HepG2 (cell line): ENCODE results near the gene BRMS1. TPM values are rescaled to one million over a fixed set of nuclear protein-coding genes. Genes with fewer than 3 reads are reported as not detected.

Experiments used
- ATAC-seq: fragments of 200-7000 bp; cut with Tn5 transposase; 3 replicates; pipeline ENCODE4 v1.9.1; 2020; ENCODE audit warnings: mild to moderate bottlenecking, moderate library complexity
- BruUV-seq: library from RNA; stranded (reverse); fragments of 400-500 nt; replicated peaks from 2 replicates; lab custom pipeline; 2021; lab: Mats Ljungman, UMichigan
- CTCF ChIA-PET: fragments of 300-600 bp; formaldehyde crosslinking; extraction: SDS; loops from one replicate; lab custom pipeline; 2021; ENCODE audit warnings: low total read pairs, inconsistent platforms, low intra/inter-chr PET ratio; lab: Yijun Ruan, JAX
- POLR2A ChIA-PET: fragments of 350-600 bp; sonication (Branson Sonifier 250); formaldehyde crosslinking; loops from one replicate; lab custom pipeline; 2020; ENCODE audit warnings: antibody characterized with exemption, inconsistent platforms; lab: Yijun Ruan, JAX
- DNase-seq: peaks from one replicate; pipeline ENCODE4 v3.0.0-alpha.2; 2015; ENCODE audit warnings: low spot score
- FAIRE-seq: peaks from 3 replicates; lab custom pipeline; 2011; peaks lifted over from hg19 to GRCh38; lab: Jason Lieb, UNC
- H2AFZ ChIP-seq: one replicate; pipeline ENCODE4 v1.6.1; 2011; ENCODE audit warnings: low read length, inconsistent platforms
- H3K27ac ChIP-seq: fragments of 300-600 bp; 3 replicates; pipeline ENCODE4 v1.8.0; 2011; ENCODE audit warnings: mixed run types, mild to moderate bottlenecking, mixed read lengths, low read length, inconsistent platforms; ENCODE audit not compliant: insufficient read depth; ENCODE audit errors: extremely low read length
- H3K27me3 ChIP-seq, 2 experiments: fragments of 200-600 bp in 1 of 2; 2 replicates in 1 of 2; 3 replicates in 1 of 2; pipeline versions ENCODE4 v1.6.0 to v1.8.0; 2011; ENCODE audit warnings: low read length in 2 of 2, mild to moderate bottlenecking in 2 of 2, moderate library complexity in 2 of 2, inconsistent platforms in 1 of 2; ENCODE audit not compliant: insufficient read depth in 2 of 2, control insufficient read depth in 1 of 2
- H3K36me3 ChIP-seq, 2 experiments: fragments of 200-600 bp in 1 of 2; replicated peaks in 1 of 2; 2 replicates in 1 of 2; 3 replicates in 1 of 2; pipeline versions ENCODE4 v1.5.1 to v1.8.0; 2011; ENCODE audit warnings: low read length in 2 of 2, inconsistent platforms in 1 of 2; ENCODE audit not compliant: insufficient read depth in 2 of 2, control insufficient read depth in 1 of 2
- H3K4me1 ChIP-seq: 2 replicates; pipeline ENCODE4 v1.5.1; 2012; ENCODE audit warnings: low read length, inconsistent platforms; ENCODE audit not compliant: insufficient read depth
- H3K4me2 ChIP-seq: 2 replicates; pipeline ENCODE4 v1.6.0; 2011; ENCODE audit warnings: low read depth, low read length, inconsistent platforms
- H3K4me3 ChIP-seq, 3 experiments: fragments of 200-600 bp in 1 of 3; sonication (generic), shearing (Covaris generic) in 1 of 3; replicated peaks in 1 of 3; 2 replicates each; pipeline ENCODE4 v1.5.1; 2011 to 2016; ENCODE audit warnings: low read length in 3 of 3, inconsistent platforms in 2 of 3, low read depth in 2 of 3, mild to moderate bottlenecking in 2 of 3, control low read depth in 1 of 3, mixed read lengths in 1 of 3; ENCODE audit not compliant: insufficient read depth in 1 of 3
- H3K79me2 ChIP-seq: one replicate; pipeline ENCODE4 v1.6.1; 2011; ENCODE audit warnings: low read length, inconsistent platforms; ENCODE audit not compliant: insufficient read depth
- H3K9ac ChIP-seq: 2 replicates; pipeline ENCODE4 v1.6.0; 2011; ENCODE audit warnings: mild to moderate bottlenecking, low read depth, low read length, inconsistent platforms; ENCODE audit not compliant: insufficient read depth
- H3K9me3 ChIP-seq: 2 replicates; pipeline ENCODE4 v1.5.1; 2012; ENCODE audit warnings: mild to moderate bottlenecking, low read length
- H4K20me1 ChIP-seq: 2 replicates; pipeline ENCODE4 v1.6.0; 2011; ENCODE audit warnings: inconsistent platforms, mild to moderate bottlenecking, low read length, moderate library complexity; ENCODE audit not compliant: insufficient read depth
- ADNP ChIP-seq: sonication (generic); formaldehyde crosslinking; IDR thresholded peaks from 2 replicates; pipeline ENCODE4 v1.4.0; 2020; ENCODE audit warnings: missing genetic modification reagents
- CERS6 ChIP-seq: sonication (generic); formaldehyde crosslinking; IDR thresholded peaks from 2 replicates; pipeline ENCODE4 v1.5.0; 2020; ENCODE audit warnings: missing genetic modification reagents
- GLI4 ChIP-seq: sonication (generic); formaldehyde crosslinking; IDR thresholded peaks from 2 replicates; pipeline ENCODE4 v1.5.1; 2020; ENCODE audit warnings: missing genetic modification reagents, mild to moderate bottlenecking, moderate library complexity, borderline replicate concordance
- GTF2F1 ChIP-seq: fragments of 150-350 bp; IDR thresholded peaks from 2 replicates; pipeline ENCODE4 v1.6.1; 2014; ENCODE audit warnings: low read length
- IRX3 ChIP-seq: sonication (generic); formaldehyde crosslinking; IDR thresholded peaks from 2 replicates; pipeline ENCODE4 v1.8.1; 2023; ENCODE audit warnings: mild to moderate bottlenecking, low read depth, missing genetic modification reagents, borderline replicate concordance
- KDM1A ChIP-seq: IDR thresholded peaks from 2 replicates; pipeline ENCODE4 v1.6.1; 2016; ENCODE audit warnings: missing compliant biosample characterization
- PRMT3 ChIP-seq: sonication (generic); formaldehyde crosslinking; IDR thresholded peaks from 2 replicates; pipeline ENCODE4 v1.8.1; 2022; ENCODE audit warnings: low read depth, mild to moderate bottlenecking, moderate library complexity, missing genetic modification reagents, borderline replicate concordance
- PRPF4 ChIP-seq: fragments of 200-400 bp; formaldehyde crosslinking; IDR thresholded peaks from 2 replicates; pipeline ENCODE4 v1.6.1; 2016; ENCODE audit warnings: low read length, low read depth; ENCODE audit not compliant: poor library complexity, severe bottlenecking
- RBAK ChIP-seq: sonication (generic); formaldehyde crosslinking; IDR thresholded peaks from 2 replicates; pipeline ENCODE4 v1.5.1; 2020; ENCODE audit warnings: mild to moderate bottlenecking, missing genetic modification reagents
- SRSF1 ChIP-seq: fragments of 200-400 bp; formaldehyde crosslinking; optimal IDR thresholded peaks from 2 replicates; pipeline ENCODE3; 2017; ENCODE audit warnings: mild to moderate bottlenecking, low read depth, low read length, moderate library complexity
- SRSF4 ChIP-seq: fragments of 200-400 bp; formaldehyde crosslinking; IDR thresholded peaks from one replicate; pipeline ENCODE4 v1.6.1; 2018; ENCODE audit warnings: mild to moderate bottlenecking, low read depth, low read length, moderate library complexity; ENCODE audit not compliant: poor library complexity, severe bottlenecking
- ZEB1 ChIP-seq: IDR thresholded peaks from 2 replicates; pipeline ENCODE4 v1.6.1; 2012; ENCODE audit warnings: mild to moderate bottlenecking, low read depth, inconsistent platforms; ENCODE audit not compliant: insufficient replicate concordance
- ZNF234 ChIP-seq: sonication (generic); formaldehyde crosslinking; conservative IDR thresholded peaks from 2 replicates; pipeline ENCODE4 v1.5.1; 2020; ENCODE audit warnings: mild to moderate bottlenecking, missing genetic modification reagents
- ZNF251 ChIP-seq: sonication (generic); formaldehyde crosslinking; IDR thresholded peaks from 2 replicates; pipeline ENCODE4 v1.9.0; 2021; ENCODE audit warnings: mild to moderate bottlenecking, missing genetic modification reagents
- ZNF841 ChIP-seq: sonication (generic); formaldehyde crosslinking; IDR thresholded peaks from 2 replicates; pipeline ENCODE4 v1.8.1; 2023; ENCODE audit warnings: missing genetic modification reagents, borderline replicate concordance
- ZSCAN22 ChIP-seq: sonication (generic); formaldehyde crosslinking; IDR thresholded peaks from 2 replicates; pipeline ENCODE4 v1.4.0; 2020; ENCODE audit warnings: mild to moderate bottlenecking, missing genetic modification reagents
- WGBS: methylation state at CpG from one replicate; pipeline ENCODE4 v1.1.6; 2017; ENCODE audit warnings: low lambda C conversion rate; 5-methylcytosine and 5-hydroxymethylcytosine counted together
- in situ Hi-C: cut with HindIII; loops from 2 replicates; pipeline ENCODE4 v1.10.0; 2017; ENCODE audit warnings: low pct_unique_long_range_greater_than_20kb; ENCODE audit not compliant: extremely low pct_ligation_motif_present
- intact Hi-C: fragments of 100-400 bp; cut with micrococcal nuclease; formaldehyde crosslinking; loops from one replicate; pipeline ENCODE4 v1.10.0; 2022; ENCODE audit not compliant: unreplicated experiment
- polyA plus RNA-seq, 8 experiments: library from polyadenylated mRNA; depleted of rRNA in 3 of 8; stranded (reverse) in 7 of 8; unstranded in 1 of 8; fragments of >200 nt; fragmentation: Illumina TruSeq in 4 of 8; extraction: Trizol in 4 of 8; gene quantifications; 2 replicates each; pipeline versions ENCODE4 v1.2.1 to v1.2.3, GENCODE V29; 2011 to 2016; ENCODE audit warnings: low read depth in 4 of 8, missing spikeins in 1 of 8, mixed read lengths in 1 of 8; ENCODE audit not compliant: insufficient read depth in 1 of 8
- total RNA-seq, 5 experiments: library from RNA; depleted of rRNA; stranded (reverse); fragments of >200 nt; fragmentation: Illumina TruSeq; extraction: Trizol; gene quantifications; 2 replicates each; pipeline ENCODE4 v1.2.3, GENCODE V29; 2016; ENCODE audit warnings: low read depth in 1 of 5

The BRMS1 gene
- total and polyA plus RNA-seq, 2 of the 13 experiments (the other 11 are each of a cell fraction or from before 2014, with no cell fraction given), result 15.8 to 55.7 TPM

GRCh38 chr11:66302656-66303055, 42.2 kb downstream of the BRMS1 start:
- no peaks in the 10 kb centered on the region for H3K36me3 ChIP-seq
- no peaks in the 10 kb centered on the region for H4K20me1 ChIP-seq
- no peaks in the 10 kb centered on the region for H3K9me3 ChIP-seq
- in situ Hi-C loops, result no loop called here
- CTCF ChIA-PET, result no interaction called here
- no peak overlapping the region for H2AFZ ChIP-seq
- DNase-seq (no peak), ATAC-seq (no peak), FAIRE-seq (no peak)
- BruUV-seq, result no TSS peak
- H3K4me2 ChIP-seq, result no peak overlapping the region
- peaks cover 1 to 11% of the 10 kb centered on the region in 2 experiments; a peak in 4 of 5 replicates for H3K27me3 ChIP-seq
- no peaks in the 10 kb centered on the region for H3K4me1 ChIP-seq
- no peak overlapping the region for H3K27ac ChIP-seq
- intact Hi-C loops, result no loop called here
- H3K4me3 ChIP-seq, result no peak overlapping the region
- no peak for TF ChIP-seq ZNF251 (CRISPR knock-in tag)
- TF ChIP-seq RBAK (CRISPR knock-in tag), result no peak
- no peak for TF ChIP-seq ZNF841 (CRISPR knock-in tag)
- no peak for TF ChIP-seq SRSF4
- WGBS, result 44% methylated on average over 12 of the region's 12 CpGs
- H3K79me2 ChIP-seq, result no peaks in the 10 kb centered on the region
- POLR2A ChIA-PET, result interaction anchor here (1.8 to 1.9 kb wide), 2 partner anchors 10 to 14 kb away, joined by 9 to 14 read pairs; partner anchors contain the start of gene YIF1A
- no peak overlapping the region for H3K9ac ChIP-seq

- no peaks in the 10 kb centered on the region for H3K9me3 ChIP-seq
- no peaks in the 10 kb centered on the region for H3K36me3 ChIP-seq
- intact Hi-C loops (no loop called here), in situ Hi-C loops (no loop called here)
- ChIA-PET POLR2A (interaction anchor here (2.2 kb wide), 1 partner anchor 13 kb away, joined by 10 read pairs; no protein-coding TSS in a partner anchor), CTCF (no interaction called here)
- WGBS, result 5% methylated on average over 3 of the region's 3 CpGs
- H3K4me1 ChIP-seq, result 0 out of 2 replicates have a peak, but pooled peaks cover 6% of the 10 kb centered on the region
- peaks cover 3 to 19% of the 10 kb centered on the region in 2 experiments; a peak in 4 of 5 replicates for H3K27me3 ChIP-seq
- H4K20me1 ChIP-seq, result no peaks in the 10 kb centered on the region
- no TSS peak for BruUV-seq
- no peak for FAIRE-seq
- TF ChIP-seq KDM1A (no peak), GTF2F1 (no peak), ZSCAN22 (CRISPR knock-in tag) (no peak), SRSF1 (no peak), ADNP (CRISPR knock-in tag) (no peak), PRPF4 (no peak), ZNF234 (CRISPR knock-in tag) (no peak), GLI4 (no peak), IRX3 (CRISPR knock-in tag) (no peak), CERS6 (CRISPR knock-in tag) (no peak), ZEB1 (no peak), PRMT3 (CRISPR knock-in tag) (no peak)
- H3K9ac ChIP-seq, result no peak overlapping the region
- no peak overlapping the region for H3K4me3 ChIP-seq
- DNase-seq, result no peak
- H3K27ac ChIP-seq, result no peak overlapping the region
- peak; percentile 20; the same call in 1 of the 3 replicates for ATAC-seq
- H2AFZ ChIP-seq, result no peak overlapping the region
- no peaks in the 10 kb centered on the region for H3K79me2 ChIP-seq
- no peak overlapping the region for H3K4me2 ChIP-seq
Observed at GRCh38 chr11:66299186-66299585, 45.7 kb downstream of the BRMS1 start.
